ENCODE data around the gene YTHDC2. TPM values are rescaled to one million over a fixed set of nuclear protein-coding genes. Genes with fewer than 3 reads are reported as not detected.

Gene YTHDC2
- total RNA-seq, 2 donors from 2014 or later = 23.1 to 37.6 TPM

- no peak overlapping the region for H3K27ac Mint-ChIP-seq
- no peak for ATAC-seq
- H3K4me1 Mint-ChIP-seq (ENCODE audit: low read depth in 2 of 2) = no peaks in the 10 kb centered on the region
- no peak overlapping the region for H3K4me3 Mint-ChIP-seq
- H3K27me3 Mint-ChIP-seq = peaks cover under 1 to 3% of the 10 kb centered on the region in 2 donors
- DNase-seq (ENCODE audit: low spot score) = no peak
- no peaks in the 10 kb centered on the region for H3K36me3 Mint-ChIP-seq
- H3K9me3 Mint-ChIP-seq = no peaks in the 10 kb centered on the region
These were observed 128.2 kb downstream of the YTHDC2 start for GRCh38 chr5:113641715-113642114.

Other genes starting within 250 kb of the YTHDC2 start
- gene TSSK1B, start 78.7 kb upstream of the YTHDC2 start, total RNA-seq = not detected
- 1 to 10 TPM in 1 of 2 donors, under 1 TPM in 1; 0.45 to 3.8 TPM for gene MCC, start 25.2 kb upstream of the YTHDC2 start, total RNA-seq